H1 (cell line): ENCODE data around the gene KCNC1. TPM values are rescaled to one million over a fixed set of nuclear protein-coding genes. Genes with fewer than 3 reads are reported as not detected.

ENCODE experiments used
- ATF2 ChIP-seq: IDR thresholded peaks from 2 replicates; pipeline ENCODE4 v1.6.1; 2012; ENCODE audit warnings: low read length, inconsistent platforms
- CEBPB ChIP-seq: IDR thresholded peaks from 2 replicates; pipeline ENCODE4 v1.6.1; 2012; ENCODE audit warnings: low read depth, low read length
- EZH2 ChIP-seq: fragments of 200-600 bp; sonication (generic); IDR thresholded peaks from 2 replicates; pipeline ENCODE4 v1.7.1; 2012; ENCODE audit warnings: low read depth, mild to moderate bottlenecking, moderate library complexity, low read length, inconsistent platforms; ENCODE audit not compliant: severe bottlenecking
- GABPA ChIP-seq: IDR thresholded peaks from 2 replicates; pipeline ENCODE4 v1.6.1; 2011; ENCODE audit warnings: mild to moderate bottlenecking, low read length, moderate library complexity, borderline replicate concordance; ENCODE audit not compliant: insufficient read depth
- KDM5A ChIP-seq: fragments of 200-600 bp; IDR thresholded peaks from 2 replicates; pipeline ENCODE4 v1.7.1; 2012; ENCODE audit warnings: mild to moderate bottlenecking, low read length, inconsistent platforms, mixed read lengths
- POU5F1 ChIP-seq: IDR thresholded peaks from 2 replicates; pipeline ENCODE4 v1.6.1; 2011; ENCODE audit warnings: low read depth, mild to moderate bottlenecking, low read length, moderate library complexity
- SAP30 ChIP-seq: fragments of 300-600 bp; sonication (generic); IDR thresholded peaks from 2 replicates; pipeline ENCODE4 v1.7.1; 2012; ENCODE audit warnings: low read length, moderate library complexity, mild to moderate bottlenecking, inconsistent platforms; ENCODE audit not compliant: insufficient read depth, insufficient replicate concordance
- polyA plus RNA-seq, 7 experiments: library from polyadenylated mRNA; depleted of rRNA in 3 of 7; stranded (reverse) in 5 of 7; unstranded in 2 of 7; fragments of >200 nt in 5 of 7; fragments of 200-250 nt in 2 of 7; gene quantifications; 1 replicate in 5 of 7; 2 replicates in 1 of 7; 4 replicates in 1 of 7; pipeline versions ENCODE4 v1.2.1 to v1.2.3, GENCODE V29; 2011 to 2013; ENCODE audit warnings: missing spikeins in 2 of 7, mixed read lengths in 2 of 7
- total RNA-seq: library from RNA; stranded (reverse); fragmentation: NEBNext Ultra II Directional; extraction: Animal tissue kit (Norgen Biotek cat#: 25700); gene quantifications from 2 replicates; pipeline ENCODE4 v1.2.1, GENCODE V29; 2021

KCNC1 gene
- total and polyA plus RNA-seq, 2 of the 8 experiments (the other 6 are each of a cell fraction or from before 2014, with no cell fraction given): 0.11 to 0.26 TPM

- TF ChIP-seq SAP30 (no peak), CEBPB (no peak), EZH2 (no peak), ATF2 (no peak), KDM5A (no peak), GABPA (no peak), POU5F1 (no peak)
- TF ChIP-seq, all 59 proteins: peak for 0
These were observed 7.4 kb downstream of the KCNC1 start (continued) for GRCh38 chr11:17742019-17742418.
